Bronchial epithelial cell (primary cell): Measurements from ENCODE around the gene PCGF3. TPM values are rescaled to one million over a fixed set of nuclear protein-coding genes. Genes with fewer than 3 reads are reported as not detected.

ENCODE experiments used
- DNase-seq: peaks from one replicate; pipeline ENCODE4 v3.0.0-alpha.2; 2010; ENCODE audit warnings: low read depth
- FAIRE-seq: peaks from 2 replicates; lab custom pipeline; 2011; peaks lifted over from hg19 to GRCh38; lab: Jason Lieb, UNC
- H3K27me3 ChIP-seq: 2 replicates; pipeline ENCODE4 v1.5.1; 2011; ENCODE audit warnings: low read length; ENCODE audit not compliant: control insufficient read depth, insufficient read depth
- H3K36me3 ChIP-seq: 2 replicates; pipeline ENCODE4 v1.5.1; 2011; ENCODE audit warnings: low read length; ENCODE audit not compliant: control insufficient read depth, insufficient read depth
- H3K4me3 ChIP-seq: 2 replicates; pipeline ENCODE4 v1.5.1; 2011; ENCODE audit warnings: mild to moderate bottlenecking, low read depth, low read length, control low read depth
- CTCF ChIP-seq: IDR thresholded peaks from 2 replicates; pipeline ENCODE4 v1.5.1; 2011; ENCODE audit warnings: mild to moderate bottlenecking, moderate library complexity, low read length, control low read depth, inconsistent platforms; ENCODE audit not compliant: insufficient read depth, severe bottlenecking
- total RNA-seq: library from RNA; depleted of rRNA; stranded (reverse); fragments of >200 nt; gene quantifications from 2 replicates; pipeline ENCODE4 v1.2.1, GENCODE V29; 2014

The PCGF3 gene
- total RNA-seq, 1 donor from 2014 or later: 30.5 TPM

- DNase-seq (no peak), FAIRE-seq (peak; percentile 52)
- H3K4me3 ChIP-seq: no peak overlapping the region
- H3K36me3 ChIP-seq: no peaks in the 10 kb centered on the region
- H3K27me3 ChIP-seq: peaks cover 29% of the 10 kb centered on the region
- TF ChIP-seq CTCF: no peak
Observed at GRCh38 chr4:792626-793092, 87.0 kb downstream of the PCGF3 start.

- peaks cover 27% of the 10 kb centered on the region for H3K27me3 ChIP-seq
- DNase-seq: no peak
- no peak for TF ChIP-seq CTCF
- H3K4me3 ChIP-seq: no peak overlapping the region
- H3K36me3 ChIP-seq: no peaks in the 10 kb centered on the region
- FAIRE-seq: no peak
Observed at GRCh38 chr4:793093-793861, 87.6 kb downstream of the PCGF3 start.

- Histone ChIP-seq H3K4me3 (no peak overlapping the region), H3K27me3 (peaks cover 27% of the 10 kb centered on the region), H3K36me3 (no peaks in the 10 kb centered on the region)
- FAIRE-seq (no peak), DNase-seq (no peak)
- TF ChIP-seq CTCF: no peak
Observed at GRCh38 chr4:793941-794621, 88.4 kb downstream of the PCGF3 start.

- Histone ChIP-seq H3K4me3 (no peak overlapping the region), H3K36me3 (no peaks in the 10 kb centered on the region), H3K27me3 (peaks cover 27% of the 10 kb centered on the region)
- no peak for DNase-seq
- no peak for TF ChIP-seq CTCF
- FAIRE-seq: no peak
Observed at GRCh38 chr4:794900-795725, 89.5 kb downstream of the PCGF3 start.

- Histone ChIP-seq H3K27me3 (peaks cover 27% of the 10 kb centered on the region), H3K4me3 (no peak overlapping the region), H3K36me3 (no peaks in the 10 kb centered on the region)
- DNase-seq (no peak), FAIRE-seq (no peak)
- TF ChIP-seq CTCF: no peak
Observed at GRCh38 chr4:795726-796119, 90.1 kb downstream of the PCGF3 start.
